NCI-H1694 treated with DMSO at 0.1 percent for 48 hours (cell line): ENCODE results near the gene JAKMIP1.

ENCODE experiments used
- DNase-seq: peaks from one replicate; lab custom pipeline; 2025; lab: John Stamatoyannopoulos, UW

Gene JAKMIP1

GRCh38 chr4:6095023-6095752 lies 105.2 kb downstream of the JAKMIP1 start:
- DNase-seq, result no peak

- DNase-seq, result no peak
These were observed 106.7 kb downstream of the JAKMIP1 start for GRCh38 chr4:6093671-6094070.

- DNase-seq, result no peak
These were observed 107.4 kb downstream of the JAKMIP1 start for GRCh38 chr4:6092971-6093370.

- no peak for DNase-seq
These were observed 108.2 kb downstream of the JAKMIP1 start for GRCh38 chr4:6092131-6092530.

- DNase-seq, result no peak
These were observed 109.4 kb downstream of the JAKMIP1 start for GRCh38 chr4:6090931-6091330.

GRCh38 chr4:6088950-6089349 lies 111.4 kb downstream of the JAKMIP1 start:
- DNase-seq, result no peak

GRCh38 chr4:6087669-6088341 lies 112.5 kb downstream of the JAKMIP1 start:
- peak; percentile 71 for DNase-seq

- DNase-seq, result no peak
These were observed 113.5 kb downstream of the JAKMIP1 start for GRCh38 chr4:6086846-6087245.

- DNase-seq, result no peak
These were observed 114.4 kb downstream of the JAKMIP1 start for GRCh38 chr4:6085691-6086628.

- DNase-seq, result no peak
These were observed 115.2 kb downstream of the JAKMIP1 start for GRCh38 chr4:6085028-6085690.

- no peak for DNase-seq
These were observed 120.4 kb downstream of the JAKMIP1 start for GRCh38 chr4:6079965-6080364.

GRCh38 chr4:6078560-6078959 lies 121.8 kb downstream of the JAKMIP1 start:
- no peak for DNase-seq

- DNase-seq, result no peak
These were observed 124.0 kb downstream of the JAKMIP1 start for GRCh38 chr4:6076391-6076790.

- no peak for DNase-seq
These were observed 125.6 kb downstream of the JAKMIP1 start for GRCh38 chr4:6074758-6075157.

- no peak for DNase-seq
These were observed 128.2 kb downstream of the JAKMIP1 start for GRCh38 chr4:6071959-6072720.

- DNase-seq, result no peak
These were observed 129.0 kb downstream of the JAKMIP1 start for GRCh38 chr4:6071191-6071958.

GRCh38 chr4:6069845-6070709 lies 130.3 kb downstream of the JAKMIP1 start:
- no peak for DNase-seq

GRCh38 chr4:6068986-6069385 lies 131.4 kb downstream of the JAKMIP1 start:
- DNase-seq, result no peak

GRCh38 chr4:6065934-6066590 lies 134.3 kb downstream of the JAKMIP1 start:
- no peak for DNase-seq
